SJCRH30 (cell line): Measurements from ENCODE around the gene DPAGT1. TPM values are rescaled to one million over a fixed set of nuclear protein-coding genes. Genes with fewer than 3 reads are reported as not detected.

ENCODE experiments used
- DNase-seq, 2 experiments: peaks; one replicate each; pipeline ENCODE4 v3.0.0-alpha.2; 2015 to 2020
- H3K27ac ChIP-seq: fragments of 250-450 bp; sonication (Bioruptor Pico); 2 replicates; pipeline ENCODE4 v1.5.1; 2020; ENCODE audit warnings: mild to moderate bottlenecking, moderate library complexity
- H3K27me3 ChIP-seq: fragments of 250-450 bp; sonication (Bioruptor Pico); 2 replicates; pipeline ENCODE4 v1.5.1; 2020; ENCODE audit warnings: mild to moderate bottlenecking, moderate library complexity
- H3K36me3 ChIP-seq: fragments of 250-450 bp; sonication (Bioruptor Pico); 2 replicates; pipeline ENCODE4 v1.5.1; 2020; ENCODE audit warnings: mild to moderate bottlenecking, moderate library complexity
- H3K4me1 ChIP-seq: fragments of 250-450 bp; sonication (Bioruptor Pico); 2 replicates; pipeline ENCODE4 v1.5.1; 2020; ENCODE audit warnings: mild to moderate bottlenecking, moderate library complexity
- H3K4me3 ChIP-seq: fragments of 250-450 bp; sonication (Bioruptor Pico); 2 replicates; pipeline ENCODE4 v1.5.1; 2020; ENCODE audit warnings: mild to moderate bottlenecking, moderate library complexity
- H3K9me3 ChIP-seq: fragments of 250-450 bp; sonication (Bioruptor Pico); replicated peaks from 2 replicates; pipeline ENCODE4 v1.5.1; 2020; ENCODE audit warnings: mild to moderate bottlenecking, moderate library complexity
- total RNA-seq: library from RNA; depleted of rRNA; stranded (reverse); fragments of >200 nt; shearing (Covaris generic); gene quantifications from 2 replicates; pipeline ENCODE4 v1.2.3, GENCODE V29; 2014

DPAGT1 gene
- total RNA-seq, 1 experiment from 2014 or later: 23.7 TPM

GRCh38 chr11:119121008-119121810, 19.6 kb upstream of the DPAGT1 start, which contains the start of gene HINFP:
Gene HINFP, plus strand, starts transcription at chr11:119121580. Its CDS starts 5,365 bp downstream, at chr11:119126945.
- H3K4me3 ChIP-seq: peak within 1 kb of the TSS; percentile 99
- H3K9me3 ChIP-seq: no peaks in the 10 kb centered on the region
- peak within 1 kb of the TSS; percentile 70 for H3K27ac ChIP-seq
- H3K36me3 ChIP-seq: 0 out of 2 replicates have a peak, but pooled peaks cover 2% of the 10 kb centered on the region
- peak; percentile 97 to 98 for DNase-seq
- peaks cover 9% of the 10 kb centered on the region for H3K4me1 ChIP-seq
- H3K27me3 ChIP-seq: no peaks in the 10 kb centered on the region

- peak overlapping the region; percentile 99 for H3K4me3 ChIP-seq
- no peaks in the 10 kb centered on the region for H3K27me3 ChIP-seq
- peak overlapping the region; percentile 70 for H3K27ac ChIP-seq
- H3K9me3 ChIP-seq: no peaks in the 10 kb centered on the region
- peak in 1 of 2 experiments; percentile 54 for DNase-seq
- H3K36me3 ChIP-seq: 0 out of 2 replicates have a peak, but pooled peaks cover 2% of the 10 kb centered on the region
- H3K4me1 ChIP-seq: peaks cover 9% of the 10 kb centered on the region
Measured at GRCh38 chr11:119120639-119121007, 19.0 kb upstream of the DPAGT1 start.

GRCh38 chr11:119118946-119119345, 17.3 kb upstream of the DPAGT1 start:
- no peak overlapping the region for H3K4me3 ChIP-seq
- peaks cover 9% of the 10 kb centered on the region for H3K4me1 ChIP-seq

GRCh38 chr11:119118227-119118626, 16.6 kb upstream of the DPAGT1 start:
- DNase-seq: no peak
- Histone ChIP-seq H3K27me3 (no peaks in the 10 kb centered on the region), H3K4me3 (no peak overlapping the region), H3K36me3 (no peaks in the 10 kb centered on the region), H3K27ac (no peak overlapping the region), H3K9me3 (no peaks in the 10 kb centered on the region), H3K4me1 (peaks cover 9% of the 10 kb centered on the region)

More at GRCh38 chr11:119118946-119119345, 17.3 kb upstream of the DPAGT1 start:
- no peaks in the 10 kb centered on the region for H3K36me3 ChIP-seq
- H3K27ac ChIP-seq: no peak overlapping the region
- no peaks in the 10 kb centered on the region for H3K9me3 ChIP-seq
- no peaks in the 10 kb centered on the region for H3K27me3 ChIP-seq
- DNase-seq: no peak

- Histone ChIP-seq H3K27me3 (no peaks in the 10 kb centered on the region), H3K27ac (no peak overlapping the region), H3K4me3 (no peak overlapping the region), H3K4me1 (peaks cover 9% of the 10 kb centered on the region), H3K36me3 (no peaks in the 10 kb centered on the region), H3K9me3 (no peaks in the 10 kb centered on the region)
- no peak for DNase-seq
Measured at GRCh38 chr11:119117004-119117706, 15.5 kb upstream of the DPAGT1 start.

GRCh38 chr11:119116601-119117000, 14.9 kb upstream of the DPAGT1 start:
- no peak for DNase-seq
- H3K36me3 ChIP-seq: no peaks in the 10 kb centered on the region
- H3K27ac ChIP-seq: no peak overlapping the region
- peaks cover 9% of the 10 kb centered on the region for H3K4me1 ChIP-seq
- H3K9me3 ChIP-seq: no peaks in the 10 kb centered on the region
- H3K27me3 ChIP-seq: no peaks in the 10 kb centered on the region
- no peak overlapping the region for H3K4me3 ChIP-seq

- no peak overlapping the region for H3K27ac ChIP-seq
- H3K27me3 ChIP-seq: no peaks in the 10 kb centered on the region
- peaks cover 9% of the 10 kb centered on the region for H3K4me1 ChIP-seq
- H3K4me3 ChIP-seq: no peak overlapping the region
- no peaks in the 10 kb centered on the region for H3K9me3 ChIP-seq
- DNase-seq: no peak
- H3K36me3 ChIP-seq: no peaks in the 10 kb centered on the region
Measured at GRCh38 chr11:119116235-119116594, 14.6 kb upstream of the DPAGT1 start.

- Histone ChIP-seq H3K27ac (no peak overlapping the region), H3K4me1 (peaks cover 6% of the 10 kb centered on the region)
Measured at GRCh38 chr11:119115484-119116234, 14.0 kb upstream of the DPAGT1 start.

GRCh38 chr11:119114351-119114750, 12.7 kb upstream of the DPAGT1 start:
- Histone ChIP-seq H3K27ac (no peak overlapping the region), H3K36me3 (no peaks in the 10 kb centered on the region), H3K4me3 (no peak overlapping the region), H3K4me1 (no peaks in the 10 kb centered on the region), H3K27me3 (no peaks in the 10 kb centered on the region), H3K9me3 (no peaks in the 10 kb centered on the region)
- DNase-seq: no peak

More at GRCh38 chr11:119115484-119116234, 14.0 kb upstream of the DPAGT1 start:
- Histone ChIP-seq H3K9me3 (no peaks in the 10 kb centered on the region), H3K27me3 (no peaks in the 10 kb centered on the region), H3K36me3 (no peaks in the 10 kb centered on the region), H3K4me3 (no peak overlapping the region)
- no peak for DNase-seq

GRCh38 chr11:119113716-119114115, 12.1 kb upstream of the DPAGT1 start:
- Histone ChIP-seq H3K9me3 (no peaks in the 10 kb centered on the region), H3K27ac (no peak overlapping the region), H3K36me3 (no peaks in the 10 kb centered on the region)

GRCh38 chr11:119112314-119113020, 10.8 kb upstream of the DPAGT1 start:
- Histone ChIP-seq H3K9me3 (no peaks in the 10 kb centered on the region), H3K36me3 (no peaks in the 10 kb centered on the region), H3K4me1 (no peaks in the 10 kb centered on the region; the same call in 1 of the 2 replicates), H3K27ac (no peak overlapping the region), H3K27me3 (no peaks in the 10 kb centered on the region), H3K4me3 (no peak overlapping the region)
- no peak for DNase-seq

More at GRCh38 chr11:119113716-119114115, 12.1 kb upstream of the DPAGT1 start:
- Histone ChIP-seq H3K27me3 (no peaks in the 10 kb centered on the region), H3K4me3 (no peak overlapping the region), H3K4me1 (no peaks in the 10 kb centered on the region; the same call in 1 of the 2 replicates)
- DNase-seq: no peak

- Histone ChIP-seq H3K4me3 (no peak overlapping the region), H3K27me3 (no peaks in the 10 kb centered on the region), H3K4me1 (peaks cover 4% of the 10 kb centered on the region), H3K27ac (no peak overlapping the region), H3K36me3 (no peaks in the 10 kb centered on the region), H3K9me3 (no peaks in the 10 kb centered on the region)
- no peak for DNase-seq
Measured at GRCh38 chr11:119111361-119111925, 9.8 kb upstream of the DPAGT1 start.

GRCh38 chr11:119110439-119110838, 8.8 kb upstream of the DPAGT1 start:
- Histone ChIP-seq H3K36me3 (no peaks in the 10 kb centered on the region), H3K4me3 (no peak overlapping the region), H3K4me1 (peaks cover 8% of the 10 kb centered on the region), H3K27me3 (no peaks in the 10 kb centered on the region), H3K27ac (no peak overlapping the region), H3K9me3 (no peaks in the 10 kb centered on the region)
- no peak for DNase-seq

- H3K4me3 ChIP-seq: no peak overlapping the region
- no peaks in the 10 kb centered on the region for H3K27me3 ChIP-seq
- H3K4me1 ChIP-seq: peaks cover 8% of the 10 kb centered on the region
- H3K27ac ChIP-seq: no peak overlapping the region
- no peak for DNase-seq
- H3K9me3 ChIP-seq: no peaks in the 10 kb centered on the region
- H3K36me3 ChIP-seq: no peaks in the 10 kb centered on the region
Measured at GRCh38 chr11:119109843-119110242, 8.2 kb upstream of the DPAGT1 start.
